COLO668 (cell line): ENCODE results near the gene UBL5.

ENCODE experiments used
- DNase-seq: peaks from one replicate; lab custom pipeline; 2025; ENCODE audit not compliant: unreplicated experiment; lab: John Stamatoyannopoulos, UW

Gene UBL5

DNA sequence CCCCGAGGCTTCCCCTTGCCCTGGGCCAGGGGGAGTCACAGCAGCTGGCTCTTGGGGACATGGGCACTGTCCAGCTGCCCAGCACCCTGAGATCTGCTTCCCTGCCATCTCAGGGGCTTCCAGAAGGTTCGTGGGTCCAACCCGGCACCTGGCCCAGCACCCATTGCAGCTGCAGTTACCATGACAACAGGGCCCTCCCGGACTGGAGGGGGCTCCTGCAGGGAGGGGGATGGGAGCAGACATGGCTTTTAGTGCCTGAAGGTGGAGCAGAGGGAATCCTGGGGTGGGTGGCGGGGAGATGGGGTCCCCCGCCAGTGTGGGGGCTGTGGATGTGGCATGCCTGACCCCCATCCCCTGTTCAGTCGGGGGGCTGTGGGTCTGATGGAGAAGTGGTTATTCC lies 22.1 kb downstream of the UBL5 start:
- no peak for DNase-seq

DNA sequence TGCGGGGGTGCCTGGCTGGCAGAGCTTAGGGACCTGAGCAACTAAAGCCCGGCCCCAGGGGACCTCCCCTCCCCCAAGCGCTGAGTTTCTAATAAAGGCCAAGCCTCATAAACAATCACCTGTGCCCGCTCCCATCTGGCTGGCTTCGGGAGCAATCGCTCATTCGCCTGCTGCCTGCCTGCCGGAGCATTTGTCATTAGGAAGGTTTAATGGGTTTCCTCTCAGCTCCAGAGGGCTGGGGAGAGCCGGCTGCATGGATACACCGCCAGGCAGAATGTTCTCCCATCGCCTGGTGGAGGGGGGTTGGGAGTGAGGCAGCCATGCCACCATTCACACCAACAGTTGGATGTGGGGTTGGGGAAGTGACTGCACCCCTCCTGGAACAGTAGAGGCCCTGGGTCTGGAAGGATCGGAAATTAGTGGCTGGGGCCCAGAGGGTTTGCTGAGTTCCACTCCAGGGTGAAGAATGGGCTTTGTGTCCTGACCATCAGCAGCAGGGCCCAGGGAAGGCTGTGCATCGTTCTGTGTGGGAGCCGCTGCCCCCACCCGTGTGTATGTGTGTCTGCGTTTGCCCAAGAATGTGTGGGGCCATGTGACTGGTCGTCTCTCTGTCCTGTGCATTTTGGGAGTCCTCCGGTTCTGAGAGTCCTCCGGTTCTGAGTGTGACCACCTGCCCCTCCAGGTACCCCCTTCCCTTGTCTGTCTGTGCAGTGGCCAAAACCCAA lies 22.7 kb downstream of the UBL5 start:
- no peak for DNase-seq

DNA sequence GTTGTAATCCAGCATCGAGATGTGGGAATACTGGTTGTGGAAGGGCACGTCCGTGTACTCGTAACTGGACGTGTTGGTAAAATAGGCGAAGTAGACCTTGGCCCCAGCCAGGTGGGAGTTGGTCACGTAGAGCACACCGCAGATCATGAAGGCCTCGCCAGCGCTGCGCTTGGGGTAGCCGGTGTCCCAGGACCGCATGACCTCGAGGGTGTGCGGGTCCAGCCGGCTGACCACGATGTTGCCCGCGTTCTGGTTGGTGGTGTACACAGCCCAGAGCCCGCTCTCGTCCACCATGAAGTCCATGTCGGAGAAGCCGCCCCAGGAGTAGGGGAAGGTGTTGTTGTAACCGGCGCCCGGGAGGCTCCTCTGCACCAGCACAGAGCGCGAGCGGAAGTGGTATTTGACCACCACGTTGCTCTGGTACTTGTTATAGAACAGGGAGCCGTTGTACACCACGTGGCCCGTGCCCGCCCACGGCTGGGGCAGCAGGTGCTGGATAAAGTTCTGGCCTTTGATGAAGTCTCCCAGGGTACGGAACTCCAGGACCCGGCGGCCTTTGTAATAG lies 26.6 kb downstream of the UBL5 start:
- DNase-seq: no peak

DNA sequence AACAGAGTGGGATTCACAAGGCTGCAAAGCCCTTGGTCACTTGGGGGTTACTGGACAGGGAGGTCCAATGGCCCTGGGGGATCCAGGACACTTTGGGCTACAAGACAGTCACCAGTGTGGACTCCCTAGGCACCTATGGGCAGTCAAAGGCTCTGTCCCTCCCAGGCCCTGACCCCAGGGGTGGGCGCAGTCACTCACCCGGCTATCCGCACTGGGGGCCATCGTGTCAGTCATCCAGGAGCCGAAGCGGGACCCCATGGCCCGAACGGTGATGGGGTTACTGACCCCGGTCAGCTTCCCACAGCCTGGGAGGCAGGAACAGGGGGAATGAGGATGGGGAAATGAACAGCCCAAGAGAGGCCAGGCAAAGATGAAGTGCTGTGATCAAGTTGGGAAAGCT lies 28.9 kb downstream of the UBL5 start:
- no peak for DNase-seq

DNA sequence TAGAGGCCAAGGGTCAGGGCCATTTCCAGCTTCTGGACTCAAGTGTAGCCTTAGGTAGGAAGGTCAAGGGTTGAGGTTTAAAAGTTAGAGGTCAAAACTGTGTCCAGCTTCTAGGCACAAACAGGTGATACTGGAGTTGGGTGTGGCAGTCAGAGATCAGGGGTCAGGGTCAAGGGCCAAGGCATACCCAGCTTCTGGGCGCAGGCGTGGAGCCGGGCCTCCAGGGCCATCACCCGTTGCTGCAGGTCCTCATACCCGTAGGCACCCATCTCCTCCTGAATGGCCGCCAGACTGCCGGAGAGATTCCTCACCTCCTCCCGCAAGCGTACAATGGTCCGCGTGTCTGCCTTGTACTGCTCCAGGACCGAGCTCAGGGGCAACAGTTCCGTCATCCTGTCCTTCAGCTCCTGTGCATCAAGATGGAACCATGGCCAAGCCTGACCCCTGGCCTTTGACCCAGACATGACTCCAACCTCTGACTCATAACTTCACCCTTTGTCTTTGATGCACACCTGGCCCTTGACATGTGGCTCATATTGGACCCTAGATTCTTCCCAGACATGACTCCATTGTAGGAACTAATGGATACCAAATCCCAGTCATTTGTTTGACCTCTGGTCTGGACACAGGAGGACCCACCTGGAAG lies 29.5 kb downstream of the UBL5 start:
- DNase-seq: no peak

DNA sequence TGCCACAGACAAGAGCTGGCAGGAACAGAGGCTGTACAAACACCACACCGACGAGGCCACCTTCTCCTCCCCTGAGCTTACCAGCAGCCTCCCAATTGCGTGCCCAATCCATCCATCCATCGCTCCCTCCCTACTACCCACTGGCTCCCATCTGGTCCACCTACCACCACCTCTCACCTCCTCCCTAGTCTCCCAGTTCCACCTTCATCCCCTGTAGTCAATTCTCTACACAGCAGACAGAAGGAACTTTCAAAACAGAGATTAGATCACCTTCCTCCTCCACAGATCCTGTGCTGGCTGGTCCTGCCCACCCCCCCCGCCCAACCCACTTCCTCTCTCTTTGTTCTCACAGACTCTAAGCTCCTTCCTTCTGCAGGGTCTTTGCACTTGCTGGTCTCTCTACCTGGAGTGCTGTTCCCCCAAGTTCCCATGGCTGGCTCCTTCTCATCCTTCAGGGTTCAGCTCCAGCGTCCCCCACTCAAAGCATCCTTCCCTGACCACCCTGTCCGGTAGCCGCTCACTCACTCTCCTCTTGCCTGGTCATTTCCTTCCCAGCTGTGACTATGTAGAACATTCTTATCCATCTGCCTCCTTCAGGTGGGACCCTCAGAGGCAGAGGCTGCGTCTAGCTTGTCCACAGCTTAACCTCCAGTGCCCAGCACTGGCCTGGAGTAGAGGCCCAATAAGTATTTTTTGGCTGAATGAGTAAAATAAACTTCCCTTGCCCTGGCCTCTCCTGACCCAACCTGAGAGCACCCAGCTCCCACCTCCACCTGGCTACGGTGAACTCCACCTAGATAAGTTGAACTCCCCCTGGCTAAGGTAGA lies 30.4 kb downstream of the UBL5 start:
- DNase-seq: no peak

DNA sequence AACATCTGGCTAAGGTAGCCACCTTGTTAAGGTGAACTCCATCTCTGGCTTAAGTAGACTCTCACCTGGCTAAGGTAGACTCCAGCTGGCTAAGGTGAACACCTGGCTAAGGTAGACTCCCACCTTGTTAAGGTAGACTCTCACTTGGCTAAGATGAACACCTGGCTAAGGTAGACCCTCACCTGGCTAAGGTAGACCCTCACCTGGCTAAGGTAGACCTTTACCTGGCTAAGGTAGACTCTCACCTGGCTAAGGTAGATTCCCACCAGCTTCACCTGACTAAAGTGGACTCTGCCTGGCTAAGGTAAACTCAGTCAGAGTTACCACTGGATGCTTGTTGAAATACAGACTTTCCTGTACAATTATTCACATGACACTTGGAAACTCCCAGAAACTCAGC lies 31.0 kb downstream of the UBL5 start:
- no peak for DNase-seq

DNA sequence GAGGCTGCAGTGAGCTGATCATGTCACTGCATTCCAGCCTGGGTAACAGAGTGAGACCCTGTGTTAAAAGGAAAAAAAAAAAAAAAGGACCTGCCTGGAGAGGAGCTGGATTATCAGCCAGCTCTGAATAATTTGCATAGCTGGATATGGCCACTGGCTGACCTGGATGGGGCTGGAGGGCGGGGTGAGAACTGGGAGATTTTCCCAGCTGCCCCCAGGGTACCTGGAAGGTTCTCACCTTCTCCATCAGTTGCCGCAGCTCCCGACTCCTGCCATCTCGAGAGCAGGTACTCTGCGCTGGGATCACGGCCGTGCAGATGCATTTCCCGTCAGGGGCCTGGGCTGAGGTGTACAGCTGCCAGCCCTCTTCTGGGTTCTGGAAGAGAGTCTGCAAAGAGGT lies 32.7 kb downstream of the UBL5 start:
- no peak for DNase-seq

DNA sequence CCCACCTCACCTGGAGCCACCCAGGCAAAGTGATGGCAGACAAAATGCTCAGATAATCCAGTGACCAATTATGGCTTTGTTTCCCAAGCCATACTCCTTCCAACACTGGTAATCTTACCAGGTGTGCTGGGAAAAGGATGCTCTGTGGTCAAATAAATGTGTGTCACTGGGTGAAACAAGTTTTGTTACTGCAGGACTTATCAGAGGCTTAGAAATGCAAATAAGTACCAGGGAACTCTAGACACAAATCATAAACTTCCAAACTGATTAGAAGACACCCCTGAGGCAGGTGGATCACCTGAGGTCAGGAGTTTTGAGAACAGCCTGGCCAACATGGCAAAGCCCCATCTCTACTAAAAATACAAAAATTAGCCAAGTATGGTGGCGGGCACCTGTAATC lies 33.8 kb downstream of the UBL5 start:
- no peak for DNase-seq

DNA sequence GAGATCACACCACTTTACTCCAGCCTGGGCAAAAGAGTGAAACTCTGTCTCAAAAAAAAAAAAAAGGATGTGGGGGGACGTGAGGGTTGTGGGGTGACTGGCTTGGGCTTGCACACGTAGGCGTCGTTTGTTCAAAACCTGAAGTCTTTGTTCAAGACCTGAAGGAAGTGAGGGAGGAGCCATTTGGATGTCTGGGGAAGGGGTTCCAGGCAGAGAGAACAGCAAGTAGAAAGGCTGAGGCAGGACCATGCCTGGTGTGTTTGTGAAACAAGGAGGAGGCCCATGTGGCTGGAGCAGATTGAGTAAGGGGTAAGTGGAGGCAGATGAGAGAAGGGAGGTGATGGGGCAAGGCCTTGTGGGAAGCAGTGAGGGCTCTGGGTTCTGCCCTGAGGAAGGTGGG lies 35.2 kb downstream of the UBL5 start:
- DNase-seq: no peak

DNA sequence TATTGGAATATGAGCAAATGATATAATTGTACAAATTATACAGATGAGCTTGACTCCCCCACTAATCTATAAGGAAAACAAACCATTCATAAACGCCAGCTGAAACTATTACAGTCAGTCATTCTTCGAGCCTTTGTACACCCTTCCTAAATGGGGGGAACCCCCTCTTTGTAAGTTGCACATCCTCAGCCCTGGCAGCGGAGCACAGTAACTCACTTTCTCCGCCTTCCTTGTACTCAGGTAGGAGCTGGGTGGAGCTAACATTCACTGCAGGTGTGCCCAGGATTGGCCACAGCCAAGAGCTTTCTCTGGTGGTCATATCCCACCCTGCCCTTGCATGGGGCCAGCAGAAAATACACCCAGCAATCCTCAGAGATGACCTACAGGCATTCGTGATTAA lies 36.0 kb downstream of the UBL5 start:
- no peak for DNase-seq

DNA sequence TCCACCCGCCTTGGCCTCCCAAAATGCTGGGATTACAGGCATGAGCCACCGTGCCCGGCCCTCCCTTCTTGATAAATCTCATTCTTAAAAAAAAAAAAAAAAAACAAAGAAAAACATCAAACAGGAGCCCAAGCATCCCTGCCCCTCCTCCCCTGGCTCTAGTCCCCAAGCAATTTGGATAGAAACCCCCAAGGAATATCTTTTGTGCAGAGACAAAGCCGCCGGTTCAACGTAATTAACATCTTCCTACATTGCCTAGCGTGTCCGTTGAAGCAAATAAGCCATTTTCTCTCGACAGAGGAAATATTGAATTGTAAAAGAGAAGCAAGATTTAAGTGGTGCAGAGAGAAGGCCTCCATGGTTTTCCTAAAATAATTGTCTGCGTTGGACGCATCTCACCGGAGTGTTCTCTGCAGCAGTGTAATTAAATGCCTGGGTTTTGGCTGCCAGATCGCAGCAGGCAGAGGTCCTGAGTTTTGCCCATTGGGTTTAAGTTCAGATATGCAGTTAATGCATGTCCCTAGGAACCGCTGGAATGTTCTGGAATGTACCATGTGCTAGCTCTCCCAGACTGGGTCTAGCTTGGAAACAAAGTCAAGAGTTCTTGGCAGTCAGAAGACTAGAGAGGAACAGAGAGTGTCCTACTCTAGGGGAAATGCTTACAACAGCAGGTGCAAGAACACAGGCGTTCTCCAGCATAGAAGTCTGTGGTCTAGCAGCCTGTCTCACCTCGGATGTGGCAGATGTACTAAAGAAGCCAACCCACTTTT lies 38.2 kb downstream of the UBL5 start:
- DNase-seq: no peak

DNA sequence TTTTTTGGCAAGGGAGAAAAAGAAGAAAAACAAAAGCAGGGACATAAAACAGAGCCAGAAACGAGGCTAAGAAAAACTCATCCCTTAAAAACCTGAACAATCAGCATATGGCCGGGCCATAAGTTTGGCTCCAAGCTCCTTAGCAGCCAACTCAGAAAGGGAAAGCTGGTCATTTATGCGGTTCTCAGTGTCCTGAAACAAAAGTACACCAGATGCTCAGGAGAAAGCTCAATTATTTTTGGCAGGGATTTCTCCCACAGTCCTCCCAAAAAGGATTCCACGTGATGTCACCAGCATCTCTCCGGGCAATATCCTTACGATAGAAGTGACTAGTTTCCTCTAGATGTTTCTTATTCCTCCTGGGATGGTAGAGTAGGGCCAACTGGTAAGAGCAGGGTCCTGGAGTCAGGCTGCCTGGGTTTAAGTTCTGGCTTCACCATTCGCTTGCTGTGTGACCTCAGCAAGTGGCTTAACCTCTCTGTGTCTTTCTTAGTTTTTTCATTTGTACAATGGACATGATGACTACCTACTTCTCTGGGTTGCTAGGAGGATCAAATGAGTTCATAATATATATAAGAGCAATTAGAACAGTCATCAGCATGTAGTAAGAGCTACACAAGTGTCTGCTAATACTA lies 41.4 kb downstream of the UBL5 start:
- DNase-seq: no peak

DNA sequence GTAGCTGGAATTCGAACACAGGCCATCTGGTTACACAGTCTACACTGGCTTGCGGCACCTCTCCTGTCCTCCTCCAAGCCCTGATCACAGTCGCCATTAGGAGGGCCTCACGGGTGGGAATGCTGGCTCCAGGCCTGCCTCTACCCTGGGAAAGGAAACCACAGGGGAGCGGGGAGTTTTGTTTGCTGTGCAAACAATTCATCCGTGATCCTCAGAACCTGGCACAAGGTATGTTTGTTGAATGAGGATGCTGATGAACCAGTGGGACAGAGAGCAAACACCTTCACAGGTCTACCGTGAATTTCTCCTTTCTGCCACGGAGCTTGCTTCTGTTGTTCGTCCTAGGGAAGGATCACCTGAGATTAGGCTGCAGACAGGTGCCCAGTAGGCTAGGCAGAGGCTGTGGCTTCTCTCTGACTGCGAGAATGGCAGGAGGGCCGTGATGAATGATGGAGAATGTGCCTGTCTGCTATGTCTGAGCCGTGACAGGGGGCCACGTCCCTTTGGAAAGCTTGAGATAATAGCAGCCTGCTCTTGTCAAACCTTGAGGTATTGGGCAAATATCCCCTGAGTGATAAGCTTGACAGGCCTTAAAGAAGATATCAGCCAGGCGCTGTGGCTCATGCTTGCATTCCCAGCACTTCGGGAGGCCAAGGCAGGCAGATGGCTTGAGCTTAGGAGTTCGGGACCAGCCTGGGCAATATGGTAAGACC lies 44.1 kb downstream of the UBL5 start:
- DNase-seq: peak; percentile 70

DNA sequence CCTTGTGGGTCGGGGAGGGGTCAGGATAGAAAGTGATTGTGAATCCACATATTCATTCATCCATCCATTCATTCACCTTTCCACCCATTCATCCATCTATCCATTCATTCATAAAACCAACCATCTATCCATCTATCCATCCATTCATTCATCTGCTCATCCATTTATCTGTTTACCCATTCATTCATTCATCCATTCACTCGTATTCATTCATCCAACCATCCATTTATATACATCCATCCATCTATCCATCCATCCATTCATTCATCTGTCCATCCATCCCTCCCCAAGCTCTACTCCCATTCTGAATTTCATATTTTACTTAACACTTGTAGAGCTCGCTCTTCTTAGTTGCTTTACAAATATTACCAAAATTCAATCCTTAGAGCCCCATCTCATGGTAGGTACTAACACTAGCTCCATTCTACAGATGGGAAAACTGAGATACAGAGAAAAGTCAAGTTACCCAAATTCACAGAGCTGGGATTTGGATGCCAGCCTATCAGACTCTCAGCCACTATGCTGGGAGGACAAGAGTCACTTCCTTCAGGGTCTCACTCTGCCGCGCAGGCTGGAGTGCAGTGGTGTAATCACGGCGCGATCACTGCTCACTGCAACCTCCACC lies 45.0 kb downstream of the UBL5 start:
- DNase-seq: no peak

DNA sequence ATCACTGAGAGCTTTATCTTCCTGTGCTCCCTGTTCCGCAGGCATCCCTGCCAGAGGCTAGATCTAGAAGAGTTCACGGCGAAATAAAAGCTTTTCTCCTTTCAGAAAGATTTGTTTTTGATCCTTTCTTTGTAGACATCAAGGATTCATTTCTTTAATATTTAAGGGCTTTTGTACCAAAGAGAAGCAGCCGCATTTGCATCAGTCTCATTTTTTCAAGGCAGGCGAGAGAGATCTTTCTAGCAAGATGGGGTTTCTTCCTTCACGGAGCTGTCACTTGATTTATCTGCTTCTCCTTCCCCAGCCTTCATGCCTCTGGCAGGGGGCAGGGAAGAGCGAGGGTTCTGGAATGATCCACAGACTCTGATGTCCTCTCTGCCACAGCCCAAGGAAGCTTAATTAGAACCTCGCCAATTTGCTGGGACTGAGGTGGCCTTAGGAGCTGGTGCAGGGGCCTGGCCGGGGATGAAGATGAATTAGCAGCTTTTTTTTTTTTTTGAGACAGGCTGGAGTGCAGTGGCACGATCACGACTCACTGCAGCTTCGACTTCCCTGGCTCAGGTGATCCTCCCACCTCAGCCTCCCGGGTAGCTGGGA lies 47.4 kb downstream of the UBL5 start:
- DNase-seq: no peak

DNA sequence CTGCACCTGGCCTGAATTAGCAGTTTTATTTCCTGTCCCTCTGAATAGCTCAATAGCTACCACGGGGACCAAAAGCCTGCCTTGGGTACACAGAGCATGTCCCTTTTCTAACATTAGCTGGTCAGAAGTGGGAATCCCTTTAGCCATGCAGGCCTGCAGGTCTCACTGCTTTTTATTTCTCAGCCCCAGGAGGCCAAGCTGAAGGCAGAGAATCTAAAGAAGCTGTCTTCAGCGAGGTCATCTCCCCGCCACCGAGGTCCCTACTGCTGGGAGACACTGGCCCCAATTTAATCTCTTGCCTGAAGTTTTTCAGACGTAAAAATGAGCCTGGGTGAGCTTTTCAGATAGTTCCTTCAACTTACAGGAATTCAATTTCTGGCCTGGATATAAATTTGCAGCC lies 48.1 kb downstream of the UBL5 start:
- no peak for DNase-seq

DNA sequence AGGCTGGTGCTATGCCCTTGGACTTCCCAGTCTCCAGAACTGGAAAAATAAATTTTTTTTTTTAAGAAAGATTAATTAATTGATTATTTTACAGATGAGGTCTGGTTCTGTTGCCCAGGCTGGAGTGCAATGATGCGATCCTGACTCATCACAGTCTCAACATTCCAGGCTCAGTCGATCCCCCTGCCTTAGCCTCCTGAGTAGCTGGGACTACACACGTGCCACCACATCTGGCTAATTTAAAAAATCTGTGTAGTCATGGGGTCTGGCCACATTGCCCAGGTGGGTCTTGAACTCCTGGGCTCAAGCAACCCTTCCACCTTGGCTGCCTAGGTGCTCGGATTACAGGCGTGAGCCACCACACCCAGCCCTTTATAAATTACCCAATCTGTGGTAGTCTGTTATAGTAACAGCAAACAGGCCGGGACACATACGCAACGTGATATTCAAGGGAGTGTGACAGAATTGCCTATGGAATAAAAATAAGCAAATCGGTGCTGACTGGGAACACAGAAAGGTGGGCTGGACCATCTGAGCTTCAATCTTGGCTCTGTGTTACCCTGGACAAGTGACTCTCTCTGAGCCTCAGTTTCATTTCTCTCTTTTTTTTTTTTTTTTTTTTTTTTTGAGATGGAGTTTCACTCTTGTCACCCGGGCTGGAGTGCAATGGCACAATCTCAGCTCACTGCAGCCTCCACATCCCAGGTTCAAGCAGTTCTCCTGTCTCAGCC lies 50.2 kb downstream of the UBL5 start:
- DNase-seq: no peak
